ENCODE data around the gene DISC1.

Gene DISC1

GRCh38 chr1:231793893-231794292 lies 167.3 kb downstream of the DISC1 start:
- H3K36me3 ChIP-seq (ENCODE audit: control insufficient read depth in 2 of 2, insufficient read depth in 2 of 2, low read length in 2 of 2), result no peaks in the 10 kb centered on the region
- H3K27me3 ChIP-seq (ENCODE audit: control insufficient read depth in 1 of 2, insufficient read depth in 2 of 2, low read length in 2 of 2), result no peaks in the 10 kb centered on the region
- no peak overlapping the region for H3K4me3 ChIP-seq (ENCODE audit: low read length in 2 of 2)
- no peak overlapping the region for H3K9ac ChIP-seq (ENCODE audit: low read length in 2 of 2)
- H3K27ac ChIP-seq (ENCODE audit: low read length), result no peak overlapping the region
- H3K4me1 ChIP-seq (ENCODE audit: control insufficient read depth, insufficient read depth, low read length), result no peaks in the 10 kb centered on the region
- H3K9me3 ChIP-seq (ENCODE audit: control insufficient read depth in 2 of 2, low read length in 2 of 2), result no peaks in the 10 kb centered on the region

GRCh38 chr1:231796141-231796540 lies 169.6 kb downstream of the DISC1 start:
- Histone ChIP-seq H3K27ac (ENCODE audit: low read length) (no peak overlapping the region), H3K9me3 (ENCODE audit: control insufficient read depth in 2 of 2, low read length in 2 of 2) (no peaks in the 10 kb centered on the region), H3K4me1 (ENCODE audit: control insufficient read depth, insufficient read depth, low read length) (no peaks in the 10 kb centered on the region), H3K36me3 (ENCODE audit: control insufficient read depth in 2 of 2, insufficient read depth in 2 of 2, low read length in 2 of 2) (no peaks in the 10 kb centered on the region), H3K4me3 (ENCODE audit: low read length in 2 of 2) (no peak overlapping the region), H3K27me3 (ENCODE audit: control insufficient read depth in 1 of 2, insufficient read depth in 2 of 2, low read length in 2 of 2) (peaks cover 0 to 4% of the 10 kb centered on the region in 2 donors), H3K9ac (ENCODE audit: low read length in 2 of 2) (no peak overlapping the region)

GRCh38 chr1:231799363-231799986 lies 172.9 kb downstream of the DISC1 start:
- Histone ChIP-seq H3K36me3 (ENCODE audit: control insufficient read depth in 2 of 2, insufficient read depth in 2 of 2, low read length in 2 of 2) (no peaks in the 10 kb centered on the region), H3K27me3 (ENCODE audit: control insufficient read depth in 1 of 2, insufficient read depth in 2 of 2, low read length in 2 of 2) (peaks cover 0 to 4% of the 10 kb centered on the region in 2 donors), H3K9me3 (ENCODE audit: control insufficient read depth in 2 of 2, low read length in 2 of 2) (no peaks in the 10 kb centered on the region), H3K4me1 (ENCODE audit: control insufficient read depth, insufficient read depth, low read length) (no peaks in the 10 kb centered on the region), H3K4me3 (ENCODE audit: low read length in 2 of 2) (no peak overlapping the region), H3K9ac (ENCODE audit: low read length in 2 of 2) (no peak overlapping the region), H3K27ac (ENCODE audit: low read length) (no peak overlapping the region)

- Histone ChIP-seq H3K4me1 (ENCODE audit: control insufficient read depth, insufficient read depth, low read length) (no peaks in the 10 kb centered on the region), H3K9me3 (ENCODE audit: control insufficient read depth in 2 of 2, low read length in 2 of 2) (no peaks in the 10 kb centered on the region), H3K27ac (ENCODE audit: low read length) (no peak overlapping the region), H3K27me3 (ENCODE audit: control insufficient read depth in 1 of 2, insufficient read depth in 2 of 2, low read length in 2 of 2) (peaks cover 0 to 4% of the 10 kb centered on the region in 2 donors), H3K9ac (ENCODE audit: low read length in 2 of 2) (no peak overlapping the region), H3K36me3 (ENCODE audit: control insufficient read depth in 2 of 2, insufficient read depth in 2 of 2, low read length in 2 of 2) (no peaks in the 10 kb centered on the region), H3K4me3 (ENCODE audit: low read length in 2 of 2) (no peak overlapping the region)
Observed at GRCh38 chr1:231800108-231800507, 173.5 kb downstream of the DISC1 start.

- Histone ChIP-seq H3K27ac (ENCODE audit: low read length) (no peak overlapping the region), H3K9me3 (ENCODE audit: control insufficient read depth in 2 of 2, low read length in 2 of 2) (no peaks in the 10 kb centered on the region)
Observed at GRCh38 chr1:231801042-231801585, 174.5 kb downstream of the DISC1 start.

GRCh38 chr1:231803353-231803752 lies 176.8 kb downstream of the DISC1 start:
- no peaks in the 10 kb centered on the region for H3K9me3 ChIP-seq (ENCODE audit: control insufficient read depth in 2 of 2, low read length in 2 of 2)
- no peak overlapping the region for H3K27ac ChIP-seq (ENCODE audit: low read length)
- no peak overlapping the region for H3K4me3 ChIP-seq (ENCODE audit: low read length in 2 of 2)
- H3K27me3 ChIP-seq (ENCODE audit: control insufficient read depth in 1 of 2, insufficient read depth in 2 of 2, low read length in 2 of 2), result peaks cover 0 to 4% of the 10 kb centered on the region in 2 donors
- H3K9ac ChIP-seq (ENCODE audit: low read length in 2 of 2), result no peak overlapping the region
- no peaks in the 10 kb centered on the region for H3K36me3 ChIP-seq (ENCODE audit: control insufficient read depth in 2 of 2, insufficient read depth in 2 of 2, low read length in 2 of 2)
- H3K4me1 ChIP-seq (ENCODE audit: control insufficient read depth, insufficient read depth, low read length), result no peaks in the 10 kb centered on the region

More at GRCh38 chr1:231801042-231801585, 174.5 kb downstream of the DISC1 start:
- peaks cover 0 to 4% of the 10 kb centered on the region in 2 donors for H3K27me3 ChIP-seq (ENCODE audit: control insufficient read depth in 1 of 2, insufficient read depth in 2 of 2, low read length in 2 of 2)
- H3K4me1 ChIP-seq (ENCODE audit: control insufficient read depth, insufficient read depth, low read length), result no peaks in the 10 kb centered on the region
- H3K9ac ChIP-seq (ENCODE audit: low read length in 2 of 2), result no peak overlapping the region
- no peak overlapping the region for H3K4me3 ChIP-seq (ENCODE audit: low read length in 2 of 2)
- H3K36me3 ChIP-seq (ENCODE audit: control insufficient read depth in 2 of 2, insufficient read depth in 2 of 2, low read length in 2 of 2), result no peaks in the 10 kb centered on the region

- no peaks in the 10 kb centered on the region for H3K27me3 ChIP-seq (ENCODE audit: control insufficient read depth in 1 of 2, insufficient read depth in 2 of 2, low read length in 2 of 2)
- peaks cover 4% of the 10 kb centered on the region for H3K4me1 ChIP-seq (ENCODE audit: control insufficient read depth, insufficient read depth, low read length)
- H3K9ac ChIP-seq (ENCODE audit: low read length in 2 of 2), result no peak overlapping the region
- H3K4me3 ChIP-seq (ENCODE audit: low read length in 2 of 2), result no peak overlapping the region
- H3K36me3 ChIP-seq (ENCODE audit: control insufficient read depth in 2 of 2, insufficient read depth in 2 of 2, low read length in 2 of 2), result no peaks in the 10 kb centered on the region
- H3K9me3 ChIP-seq (ENCODE audit: control insufficient read depth in 2 of 2, low read length in 2 of 2), result no peaks in the 10 kb centered on the region
- H3K27ac ChIP-seq (ENCODE audit: low read length), result no peak overlapping the region
Observed at GRCh38 chr1:231806623-231807495, 180.3 kb downstream of the DISC1 start.

GRCh38 chr1:231807541-231807940 lies 181.0 kb downstream of the DISC1 start:
- Histone ChIP-seq H3K36me3 (ENCODE audit: control insufficient read depth in 2 of 2, insufficient read depth in 2 of 2, low read length in 2 of 2) (no peaks in the 10 kb centered on the region), H3K27ac (ENCODE audit: low read length) (no peak overlapping the region), H3K27me3 (ENCODE audit: control insufficient read depth in 1 of 2, insufficient read depth in 2 of 2, low read length in 2 of 2) (no peaks in the 10 kb centered on the region), H3K4me1 (ENCODE audit: control insufficient read depth, insufficient read depth, low read length) (peaks cover 4% of the 10 kb centered on the region), H3K4me3 (ENCODE audit: low read length in 2 of 2) (no peak overlapping the region), H3K9me3 (ENCODE audit: control insufficient read depth in 2 of 2, low read length in 2 of 2) (no peaks in the 10 kb centered on the region), H3K9ac (ENCODE audit: low read length in 2 of 2) (no peak overlapping the region)

- H3K27ac ChIP-seq (ENCODE audit: low read length), result no peak overlapping the region
- no peak overlapping the region for H3K9ac ChIP-seq (ENCODE audit: low read length in 2 of 2)
- H3K4me1 ChIP-seq (ENCODE audit: control insufficient read depth, insufficient read depth, low read length), result peaks cover 4% of the 10 kb centered on the region
- no peaks in the 10 kb centered on the region for H3K27me3 ChIP-seq (ENCODE audit: control insufficient read depth in 1 of 2, insufficient read depth in 2 of 2, low read length in 2 of 2)
- no peaks in the 10 kb centered on the region for H3K9me3 ChIP-seq (ENCODE audit: control insufficient read depth in 2 of 2, low read length in 2 of 2)
- no peaks in the 10 kb centered on the region for H3K36me3 ChIP-seq (ENCODE audit: control insufficient read depth in 2 of 2, insufficient read depth in 2 of 2, low read length in 2 of 2)
- no peak overlapping the region for H3K4me3 ChIP-seq (ENCODE audit: low read length in 2 of 2)
Observed at GRCh38 chr1:231808116-231808515, 181.5 kb downstream of the DISC1 start.

- H3K36me3 ChIP-seq (ENCODE audit: control insufficient read depth in 2 of 2, insufficient read depth in 2 of 2, low read length in 2 of 2), result no peaks in the 10 kb centered on the region
- peaks cover 4% of the 10 kb centered on the region for H3K4me1 ChIP-seq (ENCODE audit: control insufficient read depth, insufficient read depth, low read length)
- H3K27me3 ChIP-seq (ENCODE audit: control insufficient read depth in 1 of 2, insufficient read depth in 2 of 2, low read length in 2 of 2), result no peaks in the 10 kb centered on the region
- no peak overlapping the region for H3K4me3 ChIP-seq (ENCODE audit: low read length in 2 of 2)
- H3K9ac ChIP-seq (ENCODE audit: low read length in 2 of 2), result no peak overlapping the region
- H3K9me3 ChIP-seq (ENCODE audit: control insufficient read depth in 2 of 2, low read length in 2 of 2), result no peaks in the 10 kb centered on the region
- H3K27ac ChIP-seq (ENCODE audit: low read length), result no peak overlapping the region
Observed at GRCh38 chr1:231808990-231809389, 182.4 kb downstream of the DISC1 start.

Measured in stomach smooth muscle (tissue), 2 donors.